ENCODE data around the gene GABBR2.

DNA sequence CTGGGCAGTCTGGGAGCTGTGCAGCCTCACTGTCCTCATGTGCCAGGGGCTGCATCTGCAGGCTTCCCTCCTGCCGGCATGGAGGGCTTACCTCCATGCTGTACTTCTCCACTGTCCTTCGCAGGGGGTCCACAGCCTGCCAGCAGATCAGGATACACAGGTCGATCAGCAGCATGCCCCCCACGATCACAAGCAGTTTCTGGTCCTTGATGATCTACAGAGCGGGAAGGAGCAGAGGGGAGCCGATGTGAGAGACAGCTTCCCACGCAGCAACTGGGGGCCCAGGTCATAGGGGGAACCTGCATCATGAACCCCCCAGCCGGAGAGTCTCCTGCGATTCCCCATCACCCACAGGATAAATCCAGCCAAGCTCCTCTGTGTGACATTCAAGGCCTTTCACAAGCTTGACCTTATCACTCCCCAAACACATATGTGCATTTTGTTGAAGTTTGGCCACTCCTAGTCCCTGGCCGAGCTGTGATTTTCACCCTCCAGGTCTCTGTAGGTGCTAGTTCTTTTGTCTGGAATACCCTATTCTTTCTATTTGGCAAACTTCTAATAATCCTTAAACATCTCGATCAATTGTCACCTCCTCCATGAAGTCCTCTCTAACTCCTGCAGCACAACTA is 346.0 kb downstream of the GABBR2 start:
- TF ChIP-seq, protein P1, sequence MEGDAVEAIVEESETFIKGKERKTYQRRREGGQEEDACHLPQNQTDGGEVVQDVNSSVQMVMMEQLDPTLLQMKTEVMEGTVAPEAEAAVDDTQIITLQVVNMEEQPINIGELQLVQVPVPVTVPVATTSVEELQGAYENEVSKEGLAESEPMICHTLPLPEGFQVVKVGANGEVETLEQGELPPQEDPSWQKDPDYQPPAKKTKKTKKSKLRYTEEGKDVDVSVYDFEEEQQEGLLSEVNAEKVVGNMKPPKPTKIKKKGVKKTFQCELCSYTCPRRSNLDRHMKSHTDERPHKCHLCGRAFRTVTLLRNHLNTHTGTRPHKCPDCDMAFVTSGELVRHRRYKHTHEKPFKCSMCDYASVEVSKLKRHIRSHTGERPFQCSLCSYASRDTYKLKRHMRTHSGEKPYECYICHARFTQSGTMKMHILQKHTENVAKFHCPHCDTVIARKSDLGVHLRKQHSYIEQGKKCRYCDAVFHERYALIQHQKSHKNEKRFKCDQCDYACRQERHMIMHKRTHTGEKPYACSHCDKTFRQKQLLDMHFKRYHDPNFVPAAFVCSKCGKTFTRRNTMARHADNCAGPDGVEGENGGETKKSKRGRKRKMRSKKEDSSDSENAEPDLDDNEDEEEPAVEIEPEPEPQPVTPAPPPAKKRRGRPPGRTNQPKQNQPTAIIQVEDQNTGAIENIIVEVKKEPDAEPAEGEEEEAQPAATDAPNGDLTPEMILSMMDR (IDR thresholded peaks at IDR 0.05) = no peak
- TF ChIP-seq EZH2phosphoT487 (IDR thresholded peaks at IDR 0.05; ENCODE audit: borderline replicate concordance, low read depth) = no peak
- no peak for TF ChIP-seq GABPA (IDR thresholded peaks at IDR 0.05; ENCODE audit: low read depth)
- no peak for TF ChIP-seq NRF1 (IDR thresholded peaks at IDR 0.05; ENCODE audit: low read depth, low read length)
- no peak for TF ChIP-seq POLR2AphosphoS5 (IDR thresholded peaks at IDR 0.05; ENCODE audit: low read depth, low read length)
- no peak for TF ChIP-seq MAX (IDR thresholded peaks at IDR 0.05; ENCODE audit: low read depth)
- no peak for TF ChIP-seq MEF2A (IDR thresholded peaks at IDR 0.05; ENCODE audit: borderline replicate concordance, low read depth)
- TF ChIP-seq FOXM1 (IDR thresholded peaks at IDR 0.05; ENCODE audit: low read depth) = no peak
- no peak for TF ChIP-seq TAF1 (IDR thresholded peaks at IDR 0.05; ENCODE audit: borderline replicate concordance, low read depth, low read length)
- no peak for TF ChIP-seq YY1 (IDR thresholded peaks at IDR 0.05; ENCODE audit: low read depth)
- no peak for TF ChIP-seq EP300 (IDR thresholded peaks at IDR 0.05; ENCODE audit: borderline replicate concordance in 1 of 2, low read depth in 1 of 2, low read length in 1 of 2)
- TF ChIP-seq PBX3 (IDR thresholded peaks at IDR 0.05) = no peak
- no peak for TF ChIP-seq SMC3 (IDR thresholded peaks at IDR 0.05; ENCODE audit: low read depth, low read length)
- TF ChIP-seq MXI1 (IDR thresholded peaks at IDR 0.05; ENCODE audit: low read depth, low read length) = no peak
